HG03378 (cell line): ENCODE results near the gene COPZ2.
"Not testable (repeated sequence)": the region's sequence is repeated elsewhere in the genome, so short reads cannot be mapped to it uniquely, and the experiment has no call there.

Experiments
- ATAC-seq: cut with Tn5 transposase; IDR thresholded peaks from one replicate; pipeline ENCODE4 v1.9.1; 2021; ENCODE audit warnings: mild to moderate bottlenecking, moderate library complexity; ENCODE audit not compliant: unreplicated experiment

The COPZ2 gene

DNA sequence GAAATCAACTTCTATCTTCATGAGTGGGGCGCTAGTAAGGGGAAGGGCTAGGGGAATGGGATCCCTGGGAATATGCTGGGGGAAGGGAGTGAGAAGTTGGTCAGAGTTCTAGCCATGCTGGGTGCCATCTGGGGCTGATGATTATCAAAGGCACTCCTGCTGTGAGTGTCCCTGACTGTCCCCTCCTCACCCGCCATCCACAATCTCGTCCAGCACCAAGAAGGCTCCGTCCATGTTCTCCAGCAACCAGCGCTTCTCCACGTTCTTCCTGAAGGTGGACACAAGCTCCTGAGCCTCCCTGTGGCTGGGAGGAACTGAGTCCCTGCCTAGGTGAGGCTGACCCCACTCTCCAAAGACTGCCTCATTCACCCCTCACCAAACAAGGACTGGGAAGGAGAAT is 5.6 kb downstream of the COPZ2 start:
- no peak for ATAC-seq

GRCh38 chr17:48030531-48030930 is 7.1 kb downstream of the COPZ2 start:
- no peak for ATAC-seq

DNA sequence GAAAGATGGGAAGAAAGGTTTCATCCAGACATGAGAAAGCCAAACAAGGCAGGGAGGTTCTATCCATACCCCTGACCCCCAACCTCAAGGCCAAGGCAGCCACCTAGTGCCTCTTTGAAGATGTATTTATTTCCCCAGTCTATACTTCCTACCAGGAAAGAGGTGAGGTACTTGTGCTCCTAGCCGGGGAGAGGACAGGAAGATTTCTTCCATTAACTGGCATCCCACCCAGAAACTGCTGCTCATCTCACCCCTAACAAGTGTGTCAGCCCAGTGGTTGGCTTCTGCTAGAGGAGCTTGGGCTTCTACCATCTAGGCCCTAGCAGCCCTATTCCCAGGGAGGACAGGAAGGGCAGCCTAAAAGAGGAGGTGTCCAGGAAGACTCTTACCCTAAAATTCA is 8.9 kb downstream of the COPZ2 start:
- no peak for ATAC-seq

GRCh38 chr17:48027322-48027981 is 10.1 kb downstream of the COPZ2 start:
- no peak for ATAC-seq

- ATAC-seq = peak; percentile 42
Observed at GRCh38 chr17:48026502-48027321, 10.9 kb downstream of the COPZ2 start.

- no peak for ATAC-seq
Observed at GRCh38 chr17:48025904-48026501, 11.6 kb downstream of the COPZ2 start.

DNA sequence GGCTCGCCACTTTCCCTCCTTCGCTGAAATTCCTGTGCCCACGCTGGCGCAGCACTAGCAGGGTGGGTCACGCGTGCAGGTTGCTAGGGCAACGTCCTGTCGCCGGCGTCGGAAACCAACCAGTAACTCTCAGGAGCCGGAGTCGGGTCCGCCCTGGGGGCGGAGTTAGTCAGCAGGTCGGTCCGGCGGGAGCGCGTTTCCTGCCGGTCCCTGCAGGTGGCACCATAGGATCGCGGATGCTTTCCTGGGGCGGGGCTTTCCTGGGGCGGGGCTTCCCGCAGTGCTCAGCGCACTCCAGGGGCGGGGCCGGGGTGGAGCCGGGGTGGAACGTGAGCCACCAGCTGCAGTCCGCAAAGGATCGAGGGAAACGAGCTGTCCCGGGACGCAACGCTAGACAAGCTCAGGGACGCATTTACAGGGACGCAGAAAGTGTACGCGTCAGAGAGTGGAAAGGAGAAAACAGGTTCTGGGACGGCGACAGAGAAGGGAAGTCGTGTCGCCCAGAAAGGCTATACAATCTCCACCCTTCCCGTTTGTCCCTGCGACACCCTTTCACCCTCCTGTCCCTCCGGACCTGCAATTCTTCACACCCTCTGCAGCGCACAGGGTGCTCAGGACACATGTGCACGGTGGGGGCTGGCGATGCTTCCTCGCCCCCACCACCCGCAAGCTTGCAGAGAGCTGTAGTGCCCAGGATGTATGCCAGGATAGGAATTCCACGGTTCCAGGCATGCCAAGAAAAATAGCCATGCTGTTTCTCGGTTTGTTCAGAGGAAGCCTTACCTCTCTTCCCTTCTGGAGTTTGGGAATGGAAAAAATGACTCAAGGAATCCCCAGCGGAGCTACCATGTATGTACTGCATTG is 12.3 kb downstream of the COPZ2 start:
- peak; percentile 71 for ATAC-seq

- no peak for ATAC-seq
Observed at GRCh38 chr17:48024149-48025039, 13.2 kb downstream of the COPZ2 start.

DNA sequence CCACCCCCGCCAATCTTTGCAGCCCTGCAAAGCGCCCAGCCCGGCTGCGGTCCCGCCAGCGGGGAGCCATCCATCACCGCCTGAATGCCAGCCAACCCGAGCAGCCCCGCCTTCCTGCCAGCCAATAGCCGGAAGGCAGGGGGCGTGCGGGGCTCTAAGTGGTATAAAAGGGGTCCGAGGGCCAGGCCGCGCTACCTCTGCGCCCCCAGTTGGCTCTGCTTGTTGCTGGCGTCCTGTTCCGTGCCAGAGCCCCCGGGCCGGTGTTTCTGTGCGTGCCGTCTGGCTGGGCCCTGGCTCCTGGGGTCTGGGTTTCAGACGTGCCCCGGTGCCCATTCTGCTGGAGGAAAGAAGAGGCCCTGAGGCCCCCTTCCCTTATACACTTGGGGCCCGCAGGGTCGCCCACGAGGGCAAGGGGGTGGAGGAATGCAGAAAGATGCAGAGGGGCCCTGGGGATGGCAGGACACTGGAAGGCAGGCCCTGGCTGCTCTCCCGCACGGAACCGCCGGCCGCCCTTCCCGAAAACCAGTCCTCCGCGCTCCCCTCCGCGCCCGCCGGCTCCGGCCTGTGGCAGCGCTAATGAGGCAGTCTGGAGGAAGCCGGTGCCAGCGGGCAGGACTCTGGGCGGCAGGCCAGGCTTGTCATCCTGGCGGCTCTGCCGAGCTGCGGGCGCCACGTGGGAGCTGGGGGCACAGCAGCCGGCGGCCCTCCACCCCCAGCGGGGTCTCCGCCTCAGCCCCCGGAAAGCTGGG is 14.0 kb downstream of the COPZ2 start:
- no peak for ATAC-seq

GRCh38 chr17:48022901-48023300 is 14.7 kb downstream of the COPZ2 start:
- no peak for ATAC-seq

DNA sequence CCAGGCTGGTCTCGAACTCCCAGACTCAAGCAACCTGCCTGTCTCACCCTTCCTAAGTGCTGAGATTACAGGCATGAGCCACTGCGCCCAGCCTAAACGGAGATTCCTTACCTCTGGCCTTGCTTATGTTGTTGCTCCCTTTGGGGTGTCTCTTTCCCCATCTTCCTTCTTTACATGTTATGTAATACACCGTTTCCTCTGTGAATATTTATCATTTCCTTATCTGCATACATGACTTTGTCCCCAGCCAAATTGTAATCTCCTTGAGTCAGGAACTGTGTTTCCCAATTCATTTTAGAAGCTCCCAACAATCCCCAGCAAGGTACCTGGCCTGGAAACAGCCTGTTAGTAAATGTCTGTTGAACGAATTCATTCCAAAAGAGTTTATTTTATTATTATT is 15.7 kb downstream of the COPZ2 start:
- no peak for ATAC-seq

DNA sequence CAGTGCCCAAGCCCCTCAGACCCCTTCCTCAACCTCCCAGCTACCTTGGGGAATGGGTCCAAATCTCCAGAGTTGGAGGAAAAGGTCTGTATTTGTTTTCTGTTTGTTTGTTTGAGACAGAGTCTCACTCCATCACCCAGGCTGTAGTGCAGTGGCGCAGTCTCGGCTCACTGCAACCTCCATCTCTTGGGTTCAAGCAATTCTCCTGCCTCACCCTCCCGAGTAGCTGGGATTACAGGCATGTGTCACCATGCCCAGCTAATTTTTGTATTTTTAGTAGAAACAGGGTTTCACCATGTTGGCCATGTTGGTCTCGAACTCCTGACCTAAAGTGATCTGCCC is 19.8 kb downstream of the COPZ2 start:
- not testable (repeated sequence) for ATAC-seq

DNA sequence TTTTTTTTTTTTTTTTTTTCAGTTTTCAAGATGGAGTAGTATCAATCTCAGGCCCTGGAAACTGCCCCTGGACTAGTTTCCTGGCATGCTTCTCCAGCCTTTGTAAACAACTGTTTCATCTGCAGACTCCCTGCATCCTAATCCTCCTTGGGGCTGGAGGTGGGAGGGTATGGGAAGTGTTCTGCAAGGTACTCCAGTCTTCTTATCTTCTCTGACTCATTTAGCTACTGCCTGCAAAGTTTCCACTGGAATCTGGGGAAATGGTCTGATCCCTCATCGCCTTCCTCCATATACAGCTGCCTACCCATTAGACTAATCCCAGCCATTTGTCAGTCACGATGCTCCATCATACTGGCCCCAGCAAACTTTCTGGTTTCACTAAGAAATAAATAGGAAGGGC is 21.5 kb downstream of the COPZ2 start:
- ATAC-seq = no peak

DNA sequence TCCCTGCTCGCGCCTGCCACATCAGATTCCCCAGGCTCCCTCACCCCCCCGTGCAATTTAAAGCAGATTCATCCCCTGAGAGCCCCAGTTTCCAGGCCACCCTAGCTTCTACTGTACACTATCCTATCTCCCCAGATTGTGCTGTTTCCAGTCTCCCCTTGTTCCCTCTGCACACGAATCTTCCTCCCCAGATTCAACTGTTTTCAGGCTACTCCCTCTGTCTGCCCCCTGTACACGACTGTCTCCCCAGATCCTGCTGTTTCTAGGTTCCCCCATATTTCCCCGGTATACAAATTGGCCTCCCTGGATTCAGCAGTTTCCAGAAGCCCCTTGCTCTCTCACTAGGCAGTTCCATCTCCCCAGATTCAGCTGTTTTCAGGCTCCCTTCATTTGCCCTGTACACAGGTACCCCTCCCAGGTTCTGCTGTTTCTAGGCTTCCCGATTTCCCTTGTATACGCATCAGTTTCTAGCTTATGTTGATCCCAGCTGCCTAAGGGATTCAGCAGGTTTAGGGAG is 22.9 kb downstream of the COPZ2 start:
- no peak for ATAC-seq

- no peak for ATAC-seq
Observed at GRCh38 chr17:48013876-48014594, 23.6 kb downstream of the COPZ2 start.

- no peak for ATAC-seq
Observed at GRCh38 chr17:48012654-48013053, 24.9 kb downstream of the COPZ2 start.

DNA sequence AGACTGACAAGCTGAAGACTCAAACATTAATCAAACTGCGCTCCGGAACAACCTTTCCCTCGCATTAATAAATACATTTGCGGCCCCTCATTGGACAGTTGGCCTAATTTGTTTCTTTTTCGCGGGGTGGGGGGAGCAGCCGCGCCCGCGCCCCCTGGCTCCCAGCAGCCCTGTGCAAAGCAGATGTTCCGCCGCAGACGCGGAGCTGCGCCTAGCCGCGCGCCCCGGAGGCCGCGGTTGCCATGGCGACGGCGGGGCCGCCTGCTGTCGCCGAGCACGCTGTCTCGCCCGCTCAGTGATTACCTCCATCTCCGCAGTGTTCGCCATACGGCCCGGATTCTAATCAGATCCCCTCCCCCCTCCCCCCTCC is 25.5 kb downstream of the COPZ2 start:
- ATAC-seq = no peak

DNA sequence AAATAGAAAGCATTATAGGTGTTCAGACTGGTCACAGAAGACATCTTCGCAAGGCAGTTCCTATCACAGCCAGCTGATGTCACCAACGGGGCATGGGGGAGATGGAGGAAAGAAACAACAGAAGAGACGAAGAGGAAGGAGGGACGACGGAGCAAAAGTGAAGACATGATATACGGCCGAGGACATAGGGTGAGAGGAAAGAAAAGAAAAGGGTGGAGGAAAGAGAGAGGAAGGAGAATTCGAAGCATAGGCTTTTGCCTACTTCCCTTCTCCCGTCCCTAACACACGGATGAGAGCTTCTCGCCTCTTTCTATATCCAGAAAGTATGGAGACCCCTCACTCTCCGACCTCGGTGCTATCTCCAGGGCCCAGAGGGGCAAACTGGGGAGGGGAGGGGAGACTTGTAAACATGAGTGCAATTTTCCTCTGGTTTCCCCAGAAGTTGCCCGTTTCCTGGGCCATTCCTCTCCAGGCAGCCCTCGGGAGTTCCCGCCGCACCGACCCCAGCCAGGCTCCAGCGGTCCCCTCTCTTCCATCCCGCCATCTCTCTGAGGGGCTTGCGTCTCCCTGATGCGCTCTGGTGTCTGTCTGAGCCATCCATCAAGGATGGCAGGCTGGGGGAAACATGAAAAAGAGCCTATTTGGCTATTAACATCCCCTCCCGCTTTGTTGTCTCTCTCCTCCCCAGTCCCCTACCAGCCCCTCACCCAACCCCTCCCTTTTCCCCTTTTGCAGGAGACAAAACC is 26.0 kb downstream of the COPZ2 start:
- no peak for ATAC-seq
